Mesenchymal stem cell (in vitro differentiated cells and primary cell): ENCODE measurements around the gene UNC93A. TPM values are rescaled to one million over a fixed set of nuclear protein-coding genes. Genes with fewer than 3 reads are reported as not detected.
"Not testable (repeated sequence)": the region's sequence is repeated elsewhere in the genome, so short reads cannot be mapped to it uniquely, and the experiment has no call there.

Source experiments
- DNase-seq: peaks from one replicate; pipeline ENCODE4 v3.0.0-alpha.2; 2013
- H2AFZ ChIP-seq: one replicate; pipeline ENCODE4 v1.6.1; 2013; ENCODE audit warnings: low read depth, mild to moderate bottlenecking, control low read depth, inconsistent platforms, low read length, moderate library complexity
- H2AK5ac ChIP-seq: 2 replicates; pipeline ENCODE4 v1.6.1; 2013; ENCODE audit warnings: low read length, moderate library complexity, mild to moderate bottlenecking, inconsistent platforms; ENCODE audit not compliant: severe bottlenecking
- H2BK120ac ChIP-seq: one replicate; pipeline ENCODE4 v1.6.1; 2013; ENCODE audit warnings: low read depth, mild to moderate bottlenecking, inconsistent platforms, low read length, moderate library complexity
- H2BK12ac ChIP-seq, 2 experiments: one replicate each; pipeline ENCODE4 v1.6.1; 2013; ENCODE audit warnings: inconsistent platforms in 2 of 2, low read length in 2 of 2, mild to moderate bottlenecking in 2 of 2, moderate library complexity in 2 of 2, control low read depth in 1 of 2
- H2BK15ac ChIP-seq: one replicate; pipeline ENCODE4 v1.6.1; 2013; ENCODE audit warnings: mild to moderate bottlenecking, low read depth, inconsistent platforms; ENCODE audit not compliant: poor library complexity, severe bottlenecking
- H2BK5ac ChIP-seq: 2 replicates; pipeline ENCODE4 v1.6.1; 2013; ENCODE audit warnings: low read depth, mild to moderate bottlenecking, low read length, control low read depth, inconsistent platforms; ENCODE audit not compliant: poor library complexity, severe bottlenecking
- H3K14ac ChIP-seq, 2 experiments: one replicate each; pipeline ENCODE4 v1.6.1; 2013; ENCODE audit warnings: inconsistent platforms in 2 of 2, low read length in 2 of 2, control low read depth in 1 of 2, mild to moderate bottlenecking in 1 of 2, moderate library complexity in 1 of 2
- H3K18ac ChIP-seq, 2 experiments: one replicate each; pipeline ENCODE4 v1.6.1; 2013; ENCODE audit warnings: inconsistent platforms in 2 of 2, low read length in 2 of 2, control low read depth in 1 of 2, low read depth in 1 of 2, mild to moderate bottlenecking in 1 of 2
- H3K23ac ChIP-seq, 2 experiments: one replicate each; pipeline ENCODE4 v1.6.1; 2013; ENCODE audit warnings: inconsistent platforms in 2 of 2, low read length in 2 of 2, mild to moderate bottlenecking in 2 of 2, moderate library complexity in 2 of 2, control low read depth in 1 of 2
- H3K27ac ChIP-seq: 2 replicates; pipeline ENCODE4 v1.5.1; 2013; ENCODE audit warnings: mild to moderate bottlenecking, moderate library complexity, low read length, control low read depth, inconsistent platforms; ENCODE audit not compliant: poor library complexity, severe bottlenecking
- H3K27me3 ChIP-seq, 2 experiments: 2 replicates each; pipeline versions ENCODE4 v1.6.1 to v1.7.0; 2013; ENCODE audit warnings: low read length in 2 of 2, mild to moderate bottlenecking in 2 of 2, moderate library complexity in 2 of 2, control low read depth in 1 of 2, inconsistent platforms in 1 of 2; ENCODE audit not compliant: control insufficient read depth in 1 of 2, insufficient read depth in 1 of 2
- H3K36me3 ChIP-seq, 2 experiments: 2 replicates each; pipeline versions ENCODE4 v1.6.1 to v1.7.0; 2013; ENCODE audit warnings: low read length in 2 of 2, control low read depth in 1 of 2, inconsistent platforms in 1 of 2, low read depth in 1 of 2, mild to moderate bottlenecking in 1 of 2; ENCODE audit not compliant: insufficient read depth in 2 of 2, control insufficient read depth in 1 of 2
- H3K4ac ChIP-seq, 2 experiments: one replicate each; pipeline ENCODE4 v1.6.1; 2013; ENCODE audit warnings: inconsistent platforms in 2 of 2, low read length in 2 of 2, mild to moderate bottlenecking in 2 of 2, moderate library complexity in 2 of 2, control low read depth in 1 of 2, low read depth in 1 of 2
- H3K4me1 ChIP-seq: 2 replicates; pipeline ENCODE4 v1.6.1; 2013; ENCODE audit warnings: low read depth, low read length, control low read depth; ENCODE audit not compliant: control insufficient read depth, insufficient read depth
- H3K4me2 ChIP-seq: 2 replicates; pipeline ENCODE4 v1.6.1; 2013; ENCODE audit warnings: low read length, mild to moderate bottlenecking, inconsistent platforms; ENCODE audit not compliant: poor library complexity, severe bottlenecking
- H3K4me3 ChIP-seq, 2 experiments: 2 replicates each; pipeline versions ENCODE4 v1.5.1 to v1.7.0; 2013; ENCODE audit warnings: low read length in 2 of 2, mild to moderate bottlenecking in 2 of 2, control low read depth in 1 of 2, low read depth in 1 of 2; ENCODE audit not compliant: insufficient read depth in 1 of 2
- H3K79me1 ChIP-seq: replicated peaks from 2 replicates; pipeline ENCODE4 v1.6.1; 2013; ENCODE audit warnings: mild to moderate bottlenecking, control low read depth, low read length, inconsistent platforms; ENCODE audit not compliant: poor library complexity, severe bottlenecking
- H3K9ac ChIP-seq: 2 replicates; pipeline ENCODE4 v1.7.0; 2013; ENCODE audit warnings: mild to moderate bottlenecking, low read length, moderate library complexity
- H3K9me3 ChIP-seq: 2 replicates; pipeline ENCODE4 v1.7.0; 2013; ENCODE audit warnings: mild to moderate bottlenecking, low read length; ENCODE audit not compliant: control insufficient read depth
- H4K8ac ChIP-seq: one replicate; pipeline ENCODE4 v1.6.1; 2013; ENCODE audit warnings: inconsistent platforms, mild to moderate bottlenecking, low read length, moderate library complexity
- H4K91ac ChIP-seq: one replicate; pipeline ENCODE4 v1.6.1; 2013; ENCODE audit warnings: mild to moderate bottlenecking, low read length, inconsistent platforms
- WGBS: methylation state at CpG from one replicate; pipeline ENCODE4 v1.1.7; 2013; ENCODE audit warnings: mixed read lengths; 5-methylcytosine and 5-hydroxymethylcytosine counted together
- polyA plus RNA-seq, 2 experiments: library from polyadenylated mRNA; stranded (reverse); fragments of 200-250 nt; gene quantifications; one replicate each; pipeline ENCODE4 v1.2.3, GENCODE V29; 2013

Gene UNC93A
- polyA plus RNA-seq (2013, experiment 1 of 2), result not detected
- polyA plus RNA-seq (2013, experiment 2 of 2), result not detected

- Histone ChIP-seq H3K36me3 (no peaks in the 10 kb centered on the region), H2BK5ac (no peak within 1 kb of the TSS)
- 78% methylated on average over 4 of the region's 7 CpGs for WGBS
Observed at GRCh38 chr6:167290786-167291622, at the start of gene UNC93A. UNC93A (plus strand) TSS chr6:167291315; CDS start chr6:167291490, 175 bp downstream.

GRCh38 chr6:167241321-167242134 is 49.6 kb upstream of the UNC93A start:
- H2BK120ac ChIP-seq, H3K36me3 ChIP-seq, H3K9me3 ChIP-seq, H3K4me3 ChIP-seq, H2BK15ac ChIP-seq, H3K9ac ChIP-seq, H3K27ac ChIP-seq, H2AK5ac ChIP-seq, H4K91ac ChIP-seq, H3K18ac ChIP-seq, H2BK12ac ChIP-seq, H3K79me1 ChIP-seq, H3K4me1 ChIP-seq, H3K4ac ChIP-seq, H3K23ac ChIP-seq, H4K8ac ChIP-seq, DNase-seq, H3K27me3 ChIP-seq, H2AFZ ChIP-seq, H3K4me2 ChIP-seq, H3K14ac ChIP-seq, H2BK5ac ChIP-seq: not testable (repeated sequence)
- WGBS, result 93% methylated on average over 21 of the region's 30 CpGs

More at GRCh38 chr6:167290786-167291622, at the start of gene UNC93A:
- Histone ChIP-seq H2BK15ac (no peak within 1 kb of the TSS), H2AFZ (no peak within 1 kb of the TSS), H4K8ac (no peak within 1 kb of the TSS), H2BK120ac (no peak within 1 kb of the TSS), H3K27me3 (peaks cover 6 to 21% of the 10 kb centered on the region in 2 experiments), H3K18ac (no peak within 1 kb of the TSS), H3K14ac (no peak within 1 kb of the TSS), H3K4ac (no peak within 1 kb of the TSS), H3K4me2 (no peak within 1 kb of the TSS), H3K4me1 (no peaks in the 10 kb centered on the region), H2AK5ac (no peak within 1 kb of the TSS), H3K9ac (no peak within 1 kb of the TSS), H3K27ac (no peak within 1 kb of the TSS), H3K4me3 (no peak within 1 kb of the TSS), H2BK12ac (no peak within 1 kb of the TSS), H3K79me1 (no peaks in the 10 kb centered on the region), H4K91ac (no peak within 1 kb of the TSS), H3K9me3 (no peaks in the 10 kb centered on the region), H3K23ac (no peak within 1 kb of the TSS)
- DNase-seq, result no peak

- H3K4me2 ChIP-seq, DNase-seq, H3K9ac ChIP-seq, H3K14ac ChIP-seq, H3K27me3 ChIP-seq, H4K91ac ChIP-seq, H2AFZ ChIP-seq, H3K27ac ChIP-seq, H3K9me3 ChIP-seq, H3K79me1 ChIP-seq, H3K4me1 ChIP-seq, H3K4me3 ChIP-seq, H2AK5ac ChIP-seq, H4K8ac ChIP-seq, H3K4ac ChIP-seq, H2BK5ac ChIP-seq, H3K23ac ChIP-seq, H2BK12ac ChIP-seq, H2BK120ac ChIP-seq, H3K36me3 ChIP-seq, H3K18ac ChIP-seq, H2BK15ac ChIP-seq: not testable (repeated sequence)
- WGBS, result 93% methylated on average over 2 of the region's 7 CpGs
Observed at GRCh38 chr6:167242135-167242506, 49.0 kb upstream of the UNC93A start.

GRCh38 chr6:167242511-167243051 is 48.5 kb upstream of the UNC93A start:
- H4K91ac ChIP-seq, H3K27ac ChIP-seq, H3K18ac ChIP-seq, H3K9me3 ChIP-seq, DNase-seq, H2BK15ac ChIP-seq, H3K4ac ChIP-seq, H2BK120ac ChIP-seq, H4K8ac ChIP-seq, H2AFZ ChIP-seq, H3K4me1 ChIP-seq, H3K4me3 ChIP-seq, H2BK12ac ChIP-seq, H3K23ac ChIP-seq, H2AK5ac ChIP-seq, H3K4me2 ChIP-seq, H3K79me1 ChIP-seq, H3K36me3 ChIP-seq, H3K9ac ChIP-seq, H3K14ac ChIP-seq, H3K27me3 ChIP-seq, H2BK5ac ChIP-seq: not testable (repeated sequence)
- 89% methylated on average over 6 of the region's 6 CpGs for WGBS
